ENCODE measurements around the gene ZNF436. TPM values are rescaled to one million over a fixed set of nuclear protein-coding genes. Genes with fewer than 3 reads are reported as not detected.

The ZNF436 gene
- polyA plus RNA-seq, 1 donor (not counting 4 experiments of a cell fraction or from before 2014, with no cell fraction given): 12.6 TPM

- H2AFZ ChIP-seq (ENCODE audit: control insufficient read depth, low read length): no peak overlapping the region
- H3K4me2 ChIP-seq (ENCODE audit: control insufficient read depth, extremely low read depth, insufficient read depth, low read depth, low read length): peak overlapping the region; percentile 87
- H3K9ac ChIP-seq (ENCODE audit: control insufficient read depth, extremely low read depth, insufficient read depth, low read length): peak overlapping the region; percentile 97
- no peaks in the 10 kb centered on the region for H4K20me1 ChIP-seq (ENCODE audit: control insufficient read depth, extremely low read depth, insufficient read depth, low read length)
- no peaks in the 10 kb centered on the region for H3K27me3 ChIP-seq (ENCODE audit: control insufficient read depth, extremely low read depth, insufficient read depth, low read length)
- H3K9me1 ChIP-seq (ENCODE audit: control insufficient read depth, extremely low read depth, insufficient read depth, low read length): peaks cover 3% of the 10 kb centered on the region
- H3K79me2 ChIP-seq (ENCODE audit: control insufficient read depth, insufficient read depth, low read length): peaks cover 22% of the 10 kb centered on the region
- no peak for TF ChIP-seq EZH2 (IDR thresholded peaks at IDR 0.05; ENCODE audit: low read length)
- no peak for TF ChIP-seq CTCF (optimal IDR thresholded peaks at IDR 0.05 in 1 of 3, IDR thresholded peaks at IDR 0.05 in 1 of 3, conservative IDR thresholded peaks at IDR 0.05 in 1 of 3; ENCODE audit: extremely low read depth in 1 of 3, insufficient read depth in 2 of 3, low read length in 3 of 3)
- peaks cover 35% of the 10 kb centered on the region for H3K4me1 ChIP-seq (ENCODE audit: control insufficient read depth, extremely low read depth, insufficient read depth, low read length)
- peak overlapping the region; percentile 73 to 100 (median 94) for H3K4me3 ChIP-seq (ENCODE audit: control insufficient read depth in 2 of 3, extremely low read depth in 1 of 3, insufficient read depth in 2 of 3, low read depth in 1 of 3, low read length in 3 of 3)
- H3K27ac ChIP-seq (ENCODE audit: control insufficient read depth, insufficient read depth, low read length): peak overlapping the region; percentile 97
- peaks cover 23% of the 10 kb centered on the region for H3K9me3 ChIP-seq (ENCODE audit: control insufficient read depth, low read depth, low read length)
- DNase-seq (ENCODE audit: low read depth, low spot score) (no peak), FAIRE-seq (peak; percentile 55)
- dilution Hi-C loops (cut with MboI; ENCODE audit: extremely low pct_ligation_motif_present, low sequenced_read_pairs): no loop called here
- peaks cover 14 to 20% of the 10 kb centered on the region in 2 experiments for H3K36me3 ChIP-seq (ENCODE audit: control insufficient read depth in 2 of 2, extremely low read depth in 1 of 2, insufficient read depth in 2 of 2, low read length in 2 of 2)
Measured at GRCh38 chr1:23366598-23366997, 3.0 kb downstream of the ZNF436 start.

GRCh38 chr1:23366146-23366545, 3.5 kb downstream of the ZNF436 start:
- DNase-seq (ENCODE audit: low read depth, low spot score) (no peak), FAIRE-seq (no peak)
- H3K36me3 ChIP-seq (ENCODE audit: control insufficient read depth in 2 of 2, extremely low read depth in 1 of 2, insufficient read depth in 2 of 2, low read length in 2 of 2): peaks cover 18 to 24% of the 10 kb centered on the region in 2 experiments
- peak overlapping the region; percentile 73 to 100 (median 94) for H3K4me3 ChIP-seq (ENCODE audit: control insufficient read depth in 2 of 3, extremely low read depth in 1 of 3, insufficient read depth in 2 of 3, low read depth in 1 of 3, low read length in 3 of 3)
- peak overlapping the region; percentile 97 for H3K27ac ChIP-seq (ENCODE audit: control insufficient read depth, insufficient read depth, low read length)
- TF ChIP-seq CTCF (optimal IDR thresholded peaks at IDR 0.05 in 1 of 3, IDR thresholded peaks at IDR 0.05 in 1 of 3, conservative IDR thresholded peaks at IDR 0.05 in 1 of 3; ENCODE audit: extremely low read depth in 1 of 3, insufficient read depth in 2 of 3, low read length in 3 of 3) (no peak), EZH2 (IDR thresholded peaks at IDR 0.05; ENCODE audit: low read length) (no peak)
- dilution Hi-C loops (cut with MboI; ENCODE audit: extremely low pct_ligation_motif_present, low sequenced_read_pairs): no loop called here
- peaks cover 28% of the 10 kb centered on the region for H3K9me3 ChIP-seq (ENCODE audit: control insufficient read depth, low read depth, low read length)
- H4K20me1 ChIP-seq (ENCODE audit: control insufficient read depth, extremely low read depth, insufficient read depth, low read length): no peaks in the 10 kb centered on the region
- H3K4me2 ChIP-seq (ENCODE audit: control insufficient read depth, extremely low read depth, insufficient read depth, low read depth, low read length): peak overlapping the region; percentile 87
- peaks cover 34% of the 10 kb centered on the region for H3K4me1 ChIP-seq (ENCODE audit: control insufficient read depth, extremely low read depth, insufficient read depth, low read length)
- peaks cover 22% of the 10 kb centered on the region for H3K79me2 ChIP-seq (ENCODE audit: control insufficient read depth, insufficient read depth, low read length)
- peaks cover 3% of the 10 kb centered on the region for H3K9me1 ChIP-seq (ENCODE audit: control insufficient read depth, extremely low read depth, insufficient read depth, low read length)
- no peaks in the 10 kb centered on the region for H3K27me3 ChIP-seq (ENCODE audit: control insufficient read depth, extremely low read depth, insufficient read depth, low read length)
- H2AFZ ChIP-seq (ENCODE audit: control insufficient read depth, low read length): no peak overlapping the region
- H3K9ac ChIP-seq (ENCODE audit: control insufficient read depth, extremely low read depth, insufficient read depth, low read length): peak overlapping the region; percentile 97
